Neural cell (in vitro differentiated cells): ENCODE results near the gene ANKRD33B.

Source experiments
- CTCF ChIP-seq: fragments of 450-650 bp; IDR thresholded peaks from 2 replicates; pipeline ENCODE4 v1.5.1; 2014; ENCODE audit warnings: antibody characterized with exemption, mild to moderate bottlenecking, moderate library complexity; ENCODE audit not compliant: poor library complexity, severe bottlenecking
- EP300 ChIP-seq: fragments of 450-650 bp; conservative IDR thresholded peaks from 2 replicates; pipeline ENCODE4 v1.6.1; 2014; ENCODE audit warnings: antibody characterized with exemption, mild to moderate bottlenecking, moderate library complexity; ENCODE audit not compliant: poor library complexity, severe bottlenecking
- EZH2 ChIP-seq: fragments of 200-600, 300-800 bp; shearing (Covaris generic), sonication (generic); IDR thresholded peaks from 2 replicates; pipeline ENCODE4 v1.6.1; 2014; ENCODE audit warnings: antibody characterized with exemption, low read length, borderline replicate concordance, mild to moderate bottlenecking; ENCODE audit not compliant: insufficient read depth, poor library complexity, severe bottlenecking
- MXI1 ChIP-seq: fragments of 450-650 bp; conservative IDR thresholded peaks from 2 replicates; pipeline ENCODE4 v1.6.1; 2014; ENCODE audit warnings: antibody characterized with exemption, mild to moderate bottlenecking; ENCODE audit not compliant: poor library complexity, severe bottlenecking
- POLR2AphosphoS5 ChIP-seq: IDR thresholded peaks from 2 replicates; pipeline ENCODE4 v1.6.1; 2012
- TAF1 ChIP-seq: IDR thresholded peaks from 2 replicates; pipeline ENCODE4 v1.6.1; 2012; ENCODE audit warnings: low read depth

GRCh38 chr5:10660135-10660534 is 96.3 kb downstream of the ANKRD33B start:
- TF ChIP-seq CTCF (no peak), EZH2 (no peak), TAF1 (no peak), MXI1 (no peak), POLR2AphosphoS5 (no peak), EP300 (no peak)
